Ishikawa (cell line): ENCODE measurements around the gene CCR5AS.

Source experiments
- CEBPB ChIP-seq: IDR thresholded peaks from 2 replicates; pipeline ENCODE4 v1.6.1; 2012
- CREB1 ChIP-seq: IDR thresholded peaks from 2 replicates; pipeline ENCODE4 v1.6.1; 2012; ENCODE audit warnings: low read depth
- EGR1 ChIP-seq: IDR thresholded peaks from 2 replicates; pipeline ENCODE4 v1.6.1; 2012
- EP300 ChIP-seq: IDR thresholded peaks from 2 replicates; pipeline ENCODE4 v1.6.1; 2012; ENCODE audit warnings: borderline replicate concordance
- FOXM1 ChIP-seq: IDR thresholded peaks from 2 replicates; pipeline ENCODE4 v1.6.1; 2012; ENCODE audit warnings: low read depth, borderline replicate concordance
- NFIC ChIP-seq: IDR thresholded peaks from 2 replicates; pipeline ENCODE4 v1.6.1; 2012
- RAD21 ChIP-seq: IDR thresholded peaks from 2 replicates; pipeline ENCODE4 v1.6.1; 2012; ENCODE audit warnings: low read depth
- TAF1 ChIP-seq: IDR thresholded peaks from 2 replicates; pipeline ENCODE4 v1.6.1; 2012; ENCODE audit warnings: low read depth, mild to moderate bottlenecking
- TCF12 ChIP-seq: IDR thresholded peaks from 2 replicates; pipeline ENCODE4 v1.6.1; 2012; ENCODE audit warnings: low read depth
- TEAD4 ChIP-seq: IDR thresholded peaks from 2 replicates; pipeline ENCODE4 v1.6.1; 2012
- YY1 ChIP-seq: IDR thresholded peaks from 2 replicates; pipeline ENCODE4 v1.6.1; 2012; ENCODE audit warnings: low read depth
- ZBTB7A ChIP-seq: IDR thresholded peaks from 2 replicates; pipeline ENCODE4 v1.6.1; 2012; ENCODE audit warnings: low read depth
- TF ChIP-seq, protein P1 (sequence below): IDR thresholded peaks from 2 replicates; pipeline ENCODE4 v1.6.1; 2012
- TF ChIP-seq, protein P2 (sequence below): IDR thresholded peaks from 2 replicates; pipeline ENCODE4 v1.6.1; 2012; ENCODE audit warnings: low read depth, mild to moderate bottlenecking
- TF ChIP-seq, protein P3 (sequence below): IDR thresholded peaks from 2 replicates; pipeline ENCODE4 v1.6.1; 2012

The CCR5AS gene

DNA sequence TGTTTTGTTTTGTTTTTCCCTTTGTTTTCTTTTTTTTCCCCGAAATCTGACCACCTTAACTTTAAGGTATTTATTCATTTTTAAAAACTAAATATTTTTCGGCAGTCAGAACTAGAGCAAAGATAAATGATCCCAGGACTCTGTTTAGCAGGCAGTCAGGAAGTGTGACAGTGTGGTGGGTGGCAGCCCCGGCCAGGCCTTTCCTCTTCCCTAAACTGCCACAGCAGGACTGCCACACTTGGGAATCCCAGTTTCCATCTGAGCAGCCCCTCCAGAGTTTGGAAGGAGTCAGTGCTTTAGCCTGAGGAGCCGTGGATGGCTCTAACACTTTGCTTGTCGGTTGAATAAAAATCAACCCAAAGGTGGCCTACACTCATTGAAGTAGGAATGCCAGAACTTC lies 7.1 kb upstream of the CCR5AS start:
- TF ChIP-seq CREB1 (no peak), YY1 (no peak), CEBPB (no peak), RAD21 (no peak), TEAD4 (no peak), EGR1 (no peak), EP300 (no peak), NFIC (no peak), FOXM1 (no peak), TAF1 (no peak), ZBTB7A (no peak), TCF12 (no peak)
- TF ChIP-seq, protein P1, sequence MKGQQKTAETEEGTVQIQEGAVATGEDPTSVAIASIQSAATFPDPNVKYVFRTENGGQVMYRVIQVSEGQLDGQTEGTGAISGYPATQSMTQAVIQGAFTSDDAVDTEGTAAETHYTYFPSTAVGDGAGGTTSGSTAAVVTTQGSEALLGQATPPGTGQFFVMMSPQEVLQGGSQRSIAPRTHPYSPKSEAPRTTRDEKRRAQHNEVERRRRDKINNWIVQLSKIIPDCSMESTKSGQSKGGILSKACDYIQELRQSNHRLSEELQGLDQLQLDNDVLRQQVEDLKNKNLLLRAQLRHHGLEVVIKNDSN, result no peak
- TF ChIP-seq, protein P2, sequence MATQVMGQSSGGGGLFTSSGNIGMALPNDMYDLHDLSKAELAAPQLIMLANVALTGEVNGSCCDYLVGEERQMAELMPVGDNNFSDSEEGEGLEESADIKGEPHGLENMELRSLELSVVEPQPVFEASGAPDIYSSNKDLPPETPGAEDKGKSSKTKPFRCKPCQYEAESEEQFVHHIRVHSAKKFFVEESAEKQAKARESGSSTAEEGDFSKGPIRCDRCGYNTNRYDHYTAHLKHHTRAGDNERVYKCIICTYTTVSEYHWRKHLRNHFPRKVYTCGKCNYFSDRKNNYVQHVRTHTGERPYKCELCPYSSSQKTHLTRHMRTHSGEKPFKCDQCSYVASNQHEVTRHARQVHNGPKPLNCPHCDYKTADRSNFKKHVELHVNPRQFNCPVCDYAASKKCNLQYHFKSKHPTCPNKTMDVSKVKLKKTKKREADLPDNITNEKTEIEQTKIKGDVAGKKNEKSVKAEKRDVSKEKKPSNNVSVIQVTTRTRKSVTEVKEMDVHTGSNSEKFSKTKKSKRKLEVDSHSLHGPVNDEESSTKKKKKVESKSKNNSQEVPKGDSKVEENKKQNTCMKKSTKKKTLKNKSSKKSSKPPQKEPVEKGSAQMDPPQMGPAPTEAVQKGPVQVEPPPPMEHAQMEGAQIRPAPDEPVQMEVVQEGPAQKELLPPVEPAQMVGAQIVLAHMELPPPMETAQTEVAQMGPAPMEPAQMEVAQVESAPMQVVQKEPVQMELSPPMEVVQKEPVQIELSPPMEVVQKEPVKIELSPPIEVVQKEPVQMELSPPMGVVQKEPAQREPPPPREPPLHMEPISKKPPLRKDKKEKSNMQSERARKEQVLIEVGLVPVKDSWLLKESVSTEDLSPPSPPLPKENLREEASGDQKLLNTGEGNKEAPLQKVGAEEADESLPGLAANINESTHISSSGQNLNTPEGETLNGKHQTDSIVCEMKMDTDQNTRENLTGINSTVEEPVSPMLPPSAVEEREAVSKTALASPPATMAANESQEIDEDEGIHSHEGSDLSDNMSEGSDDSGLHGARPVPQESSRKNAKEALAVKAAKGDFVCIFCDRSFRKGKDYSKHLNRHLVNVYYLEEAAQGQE, result no peak
- TF ChIP-seq, protein P3, sequence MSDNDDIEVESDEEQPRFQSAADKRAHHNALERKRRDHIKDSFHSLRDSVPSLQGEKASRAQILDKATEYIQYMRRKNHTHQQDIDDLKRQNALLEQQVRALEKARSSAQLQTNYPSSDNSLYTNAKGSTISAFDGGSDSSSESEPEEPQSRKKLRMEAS, result no peak

DNA sequence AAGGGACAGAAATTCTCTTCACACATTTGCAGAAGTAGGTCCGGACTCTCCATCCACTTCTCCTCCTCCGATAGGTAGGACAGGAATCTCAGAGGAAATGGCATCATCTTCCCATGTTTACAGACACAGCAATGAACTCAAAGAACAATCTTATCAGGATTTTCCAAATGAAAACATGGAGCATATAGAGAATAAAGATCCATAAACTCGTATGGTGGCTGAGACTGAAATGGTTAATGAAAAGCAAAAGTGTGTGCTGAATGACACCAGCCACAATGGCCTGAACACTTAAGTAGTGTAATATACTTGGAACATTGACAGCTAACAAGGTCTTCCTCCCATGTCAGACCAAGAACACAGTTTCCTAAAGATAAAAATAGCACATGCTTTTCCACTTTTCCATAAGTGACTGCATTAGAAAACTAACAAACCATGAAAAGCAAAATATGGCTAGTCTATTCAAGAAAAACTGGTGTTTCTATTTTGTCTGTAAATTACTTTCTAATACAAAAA lies 6.0 kb upstream of the CCR5AS start:
- TF ChIP-seq CEBPB (no peak), NFIC (no peak), FOXM1 (no peak), CREB1 (no peak), YY1 (no peak), EGR1 (no peak), TCF12 (no peak), EP300 (no peak), TEAD4 (no peak), TAF1 (no peak)
- TF ChIP-seq, protein P1, result no peak
- TF ChIP-seq, protein P2, result no peak
- TF ChIP-seq, protein P3, result no peak

DNA sequence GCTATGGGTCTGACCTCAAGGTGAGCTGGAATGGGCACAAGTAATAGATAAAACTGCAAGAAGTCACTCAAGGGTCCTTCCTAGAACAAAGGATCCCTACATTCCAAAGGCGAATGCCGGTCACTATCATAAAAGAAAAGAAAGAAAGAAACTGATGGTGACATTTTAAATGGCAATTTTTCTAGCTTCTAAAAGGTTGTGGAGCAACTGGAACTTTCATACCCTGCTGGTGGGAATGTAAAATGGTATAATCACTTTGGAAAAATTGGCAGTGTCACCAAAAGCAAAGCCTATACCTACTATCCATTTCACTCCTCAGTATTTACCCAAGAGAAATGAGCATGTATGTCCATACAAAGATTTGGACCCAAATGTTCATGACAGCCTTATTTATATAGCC lies 4.4 kb upstream of the CCR5AS start:
- no peak for TF ChIP-seq TEAD4
- no peak for TF ChIP-seq FOXM1
- TF ChIP-seq NFIC, result no peak
- TF ChIP-seq, protein P2, result no peak
- TF ChIP-seq RAD21, result no peak
- TF ChIP-seq EGR1, result no peak
- TF ChIP-seq TCF12, result no peak
- no peak for TF ChIP-seq EP300
- no peak for TF ChIP-seq YY1

DNA sequence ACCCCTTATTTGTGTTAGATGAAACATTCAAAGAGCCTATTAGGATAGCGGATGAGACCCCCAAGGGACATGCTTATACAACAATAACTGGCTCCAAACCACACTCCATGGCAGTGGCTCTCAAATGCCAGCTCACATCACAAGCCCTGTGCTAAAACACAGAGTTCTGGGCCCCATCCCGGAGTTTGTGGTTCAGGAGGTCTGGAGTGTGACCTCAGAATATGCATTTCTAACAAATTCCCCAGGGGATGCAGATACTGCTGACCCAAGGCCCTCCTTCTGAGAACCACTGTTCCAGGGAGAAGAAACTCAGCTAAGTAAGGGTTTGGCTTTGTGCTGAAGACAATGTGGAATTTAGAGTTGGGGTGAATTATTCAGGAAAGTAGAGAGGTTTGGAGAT lies 3.8 kb upstream of the CCR5AS start:
- TF ChIP-seq YY1 (no peak), FOXM1 (no peak), CEBPB (no peak), NFIC (no peak), EP300 (no peak), TEAD4 (no peak), RAD21 (no peak), TCF12 (no peak), EGR1 (no peak), ZBTB7A (no peak), TAF1 (no peak), CREB1 (no peak)
- TF ChIP-seq, protein P1, result no peak
- TF ChIP-seq, protein P3, result no peak
- TF ChIP-seq, protein P2, result no peak
